Ramos (cell line): ENCODE results near the gene SH2D1A.
"Not testable (repeated sequence)": the region's sequence is repeated elsewhere in the genome, so short reads cannot be mapped to it uniquely, and the experiment has no call there.

Experiments
- in situ Hi-C: fragments of 300-500 bp; cut with MboI; formaldehyde crosslinking; loops from one replicate; pipeline ENCODE4 v1.14.3; 2022; ENCODE audit warnings: low sequenced_read_pairs; ENCODE audit not compliant: unreplicated experiment

Gene SH2D1A

GRCh38 chrX:124348885-124349453, 2.6 kb downstream of the SH2D1A start:
- in situ Hi-C loops: no loop called here

- in situ Hi-C loops: no loop called here
These were observed 8.3 kb downstream of the SH2D1A start for GRCh38 chrX:124354648-124355047.

DNA sequence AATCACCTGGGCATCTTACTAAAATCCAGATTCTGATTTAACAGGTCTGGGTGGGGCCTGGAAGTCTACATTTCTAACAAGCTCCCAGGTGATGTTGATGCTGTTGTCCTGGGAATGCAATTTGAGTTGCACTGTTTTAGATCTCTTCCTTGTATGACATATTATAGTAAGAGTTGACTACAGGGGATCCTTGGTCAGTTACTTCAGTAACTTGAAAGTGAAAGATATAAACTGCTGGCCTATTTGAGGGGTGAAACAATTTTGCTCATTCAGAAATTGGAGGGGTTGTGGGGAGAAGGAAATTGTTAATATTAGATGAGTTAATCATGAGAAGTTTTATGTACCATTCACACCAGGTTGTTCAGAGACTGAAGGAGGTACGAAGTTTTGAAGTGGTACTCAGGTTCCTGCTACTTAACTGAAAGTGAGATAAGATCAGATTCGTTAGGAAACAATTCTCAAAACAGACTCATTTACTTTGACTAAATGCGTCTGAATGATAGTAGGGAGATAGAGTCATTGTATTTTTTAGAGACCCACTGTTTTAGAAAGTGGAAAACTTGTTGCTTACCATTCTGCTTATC, 12.5 kb downstream of the SH2D1A start:
- in situ Hi-C loops: no loop called here

DNA sequence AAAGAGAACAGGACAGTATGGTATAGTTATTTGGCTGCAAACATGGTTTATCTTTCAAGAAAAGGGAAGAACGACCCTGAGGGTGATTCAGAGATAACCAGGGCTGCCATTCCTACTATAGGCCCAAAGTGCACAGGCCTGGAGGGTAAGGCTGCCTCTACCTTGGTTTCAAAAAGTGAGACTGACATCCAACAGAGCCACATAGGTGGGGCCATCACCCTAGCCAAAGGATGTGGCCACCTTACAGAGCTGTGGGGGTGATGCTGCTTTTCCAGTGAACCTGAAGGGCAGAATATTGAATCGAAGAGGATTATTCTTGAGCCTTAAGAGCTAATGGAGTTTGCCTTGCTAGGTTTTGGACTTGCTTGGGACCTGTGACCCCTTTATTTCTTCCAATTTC, 15.7 kb downstream of the SH2D1A start:
- in situ Hi-C loops: no loop called here

DNA sequence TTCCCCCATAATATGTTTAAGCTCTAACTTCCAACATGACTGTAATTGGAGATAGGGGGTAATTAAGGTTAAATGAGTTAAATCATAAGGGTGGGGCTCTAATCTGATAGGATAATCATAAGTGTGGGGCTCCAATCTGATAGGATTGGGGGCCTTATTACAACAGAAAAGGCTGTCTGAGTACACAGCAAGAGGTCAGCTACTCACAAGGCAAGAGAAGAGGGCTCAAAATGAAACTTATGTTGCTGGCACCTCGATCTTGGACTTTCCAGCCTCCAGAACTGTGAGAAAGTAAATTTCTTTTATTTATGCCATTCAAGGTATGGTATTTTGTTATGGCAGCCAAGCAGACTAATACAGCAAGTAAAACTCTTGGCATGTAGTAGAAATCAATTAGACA, 16.4 kb downstream of the SH2D1A start:
- in situ Hi-C loops: no loop called here

- in situ Hi-C loops: no loop called here
These were observed 23.4 kb downstream of the SH2D1A start for GRCh38 chrX:124369722-124370121.

GRCh38 chrX:124373348-124373747, 27.0 kb downstream of the SH2D1A start:
- in situ Hi-C loops: no loop called here

DNA sequence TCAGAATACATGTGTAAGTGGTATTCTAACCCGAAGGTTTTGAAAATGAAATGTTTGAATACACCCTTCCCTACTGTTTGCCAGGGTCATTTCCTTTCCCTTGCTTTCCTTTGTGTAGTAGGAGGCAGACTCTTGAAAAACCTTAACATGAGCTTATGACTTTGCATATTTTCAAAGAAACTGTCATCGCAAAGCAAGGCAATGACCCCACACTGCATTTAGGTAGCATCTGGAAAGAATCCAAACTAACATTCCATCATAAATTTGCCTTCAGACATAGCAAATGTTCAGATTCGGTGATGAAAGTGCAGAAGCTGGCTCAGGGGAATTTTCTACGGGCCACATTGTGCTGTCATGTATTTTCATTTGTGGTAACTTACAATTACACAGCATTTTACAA, 32.3 kb downstream of the SH2D1A start:
- in situ Hi-C loops: loop anchor here (25.0 kb wide), 1 partner anchor 416 kb away; the partner anchor contains the start of gene STAG2

- in situ Hi-C loops: loop anchor here (25.0 kb wide), 1 partner anchor 421 kb away; the partner anchor contains the start of gene STAG2
These were observed 37.0 kb downstream of the SH2D1A start for GRCh38 chrX:124383354-124383753.

DNA sequence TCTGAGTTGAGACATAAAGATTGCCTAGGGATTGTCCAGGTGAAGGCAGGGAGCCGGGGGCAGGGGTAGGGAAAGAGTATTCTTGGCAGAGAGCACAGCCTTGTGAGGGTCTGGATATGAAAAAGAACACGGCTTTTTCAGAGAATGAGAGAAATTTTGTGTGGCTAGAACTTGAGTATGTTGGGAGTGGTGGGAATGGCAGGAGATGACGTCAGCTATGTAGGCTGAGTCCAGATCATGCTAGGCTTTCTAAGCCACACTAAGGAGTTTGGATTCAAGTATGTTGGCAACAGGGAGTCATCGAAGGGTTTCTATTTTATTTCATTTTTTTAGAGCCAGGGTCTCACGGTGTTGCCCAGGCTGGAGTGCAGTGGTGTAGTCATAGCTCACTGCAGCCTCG, 40.0 kb downstream of the SH2D1A start:
- in situ Hi-C loops: loop anchor here (25.0 kb wide), 1 partner anchor 424 kb away; the partner anchor contains the start of gene STAG2

DNA sequence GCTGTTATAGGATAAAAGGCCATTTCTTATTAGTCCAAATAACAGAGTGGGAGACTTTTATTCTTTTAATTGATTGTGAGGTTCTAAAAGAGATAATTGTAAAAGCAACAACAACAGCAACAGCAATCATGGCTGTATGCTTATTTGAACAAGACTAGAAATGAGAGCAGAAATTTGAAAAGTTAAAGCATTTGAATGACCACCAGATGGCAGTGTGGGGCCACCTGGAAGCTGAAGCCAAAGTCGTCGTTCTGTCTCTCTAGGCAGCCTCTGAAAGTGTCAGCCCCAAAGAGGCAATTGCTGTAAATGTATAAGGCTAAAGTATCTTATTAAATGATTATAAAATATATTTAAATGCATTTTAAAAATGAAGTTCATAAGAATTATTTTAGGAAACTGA, 42.2 kb downstream of the SH2D1A start:
- in situ Hi-C loops: loop anchor here (25.0 kb wide), 1 partner anchor 426 kb away; the partner anchor contains the start of gene STAG2

- in situ Hi-C loops: loop anchor here (25.0 kb wide), 1 partner anchor 430 kb away; the partner anchor contains the start of gene STAG2
These were observed 46.4 kb downstream of the SH2D1A start for GRCh38 chrX:124392794-124393193.

DNA sequence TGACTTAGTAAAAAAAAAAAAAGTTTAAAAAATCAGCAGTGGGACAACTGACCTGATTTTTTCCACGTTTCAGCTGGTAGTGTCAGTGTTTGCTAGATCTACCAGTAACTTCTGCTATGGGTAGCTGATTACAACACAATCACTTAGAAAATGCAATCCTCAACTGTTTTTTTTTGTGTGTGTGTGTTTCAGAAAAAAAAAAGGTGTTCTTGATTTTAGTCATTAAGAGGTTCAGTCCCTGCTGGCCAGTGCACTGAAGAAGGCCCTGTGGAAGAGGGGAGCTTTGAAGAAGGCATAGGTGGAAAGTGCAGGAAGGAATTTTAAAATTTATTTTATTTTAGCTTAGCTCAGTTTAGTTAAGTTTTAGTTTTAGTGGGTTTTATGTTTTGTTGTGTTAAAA, 46.9 kb downstream of the SH2D1A start:
- in situ Hi-C loops: loop anchor here (25.0 kb wide), 1 partner anchor 431 kb away; the partner anchor contains the start of gene STAG2

- in situ Hi-C loops: loop anchor here (25.0 kb wide), 1 partner anchor 431 kb away; the partner anchor contains the start of gene STAG2
These were observed 47.3 kb downstream of the SH2D1A start for GRCh38 chrX:124393659-124394058.

DNA sequence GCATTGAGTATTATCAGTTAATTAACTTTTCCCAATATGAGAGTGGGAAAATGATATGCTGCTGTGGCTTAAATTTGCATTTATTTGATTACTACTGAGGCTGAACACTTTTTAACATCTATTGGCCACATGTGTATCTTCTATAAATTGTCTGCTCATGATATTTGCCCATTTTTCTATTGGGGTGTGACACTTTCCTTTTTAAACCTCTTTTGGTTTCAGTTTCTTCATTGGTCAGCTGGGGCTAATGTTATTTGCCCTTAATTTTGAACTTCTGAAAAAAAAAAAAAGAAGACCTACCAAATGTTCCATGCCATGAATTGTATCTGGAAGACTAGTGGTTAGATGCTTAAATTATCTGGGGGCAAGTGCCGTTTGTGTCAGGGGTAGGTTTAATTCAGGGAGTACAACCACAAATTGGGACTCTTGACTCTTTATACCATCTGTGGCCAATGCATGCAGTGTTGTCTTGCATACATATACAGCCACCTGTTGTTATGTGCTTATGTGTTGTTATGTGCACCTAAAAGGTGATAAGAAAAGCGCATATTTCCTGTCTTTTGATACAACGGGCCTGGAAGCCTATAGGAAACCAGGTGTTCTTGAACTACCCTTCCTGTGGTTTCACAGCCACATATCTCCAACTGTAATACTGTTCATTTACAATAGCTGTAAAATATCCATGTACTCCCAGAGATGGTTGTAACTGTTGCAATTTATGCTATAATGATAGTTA, 49.0 kb downstream of the SH2D1A start:
- in situ Hi-C loops: loop anchor here (25.0 kb wide), 1 partner anchor 433 kb away; the partner anchor contains the start of gene STAG2

- in situ Hi-C loops: no loop called here
These were observed 55.3 kb downstream of the SH2D1A start for GRCh38 chrX:124401696-124402095.

GRCh38 chrX:124405868-124406267, 59.5 kb downstream of the SH2D1A start:
- in situ Hi-C loops: no loop called here

DNA sequence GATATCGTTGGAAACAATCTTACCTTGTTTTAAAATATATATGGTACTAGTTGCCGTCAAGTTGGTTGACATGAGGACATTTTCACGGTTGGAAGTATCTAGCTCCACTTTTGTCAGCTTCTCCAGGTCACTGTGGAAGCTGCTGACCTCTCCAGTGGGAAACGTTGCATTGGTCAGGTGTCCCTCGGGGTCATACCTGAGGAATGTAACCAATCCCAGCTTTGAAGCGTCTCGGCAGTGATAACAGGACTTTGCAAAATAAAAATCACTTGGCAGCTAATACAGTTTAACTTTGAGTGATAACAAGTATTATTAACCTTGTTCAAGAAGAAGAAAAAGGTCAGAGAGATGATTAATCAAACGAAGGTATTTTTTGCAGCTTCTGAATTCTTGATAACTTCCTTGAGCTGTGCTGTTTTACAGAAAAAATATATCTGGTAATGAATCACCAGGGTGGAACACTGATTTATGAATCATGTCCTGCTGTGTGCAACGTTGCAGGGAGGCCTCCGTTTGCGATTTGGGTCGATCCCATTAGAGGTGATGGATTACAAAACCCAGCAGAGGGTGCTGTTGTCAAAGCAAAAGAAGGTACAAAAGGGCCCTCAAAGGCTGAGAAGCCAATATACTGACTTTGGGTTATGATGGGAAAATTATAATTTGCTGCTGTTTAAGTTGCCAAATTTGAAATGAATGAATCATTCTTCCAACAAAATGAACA, 60.1 kb downstream of the SH2D1A start:
- in situ Hi-C loops: no loop called here

GRCh38 chrX:124407226-124407625, 60.9 kb downstream of the SH2D1A start:
- in situ Hi-C loops: no loop called here

- in situ Hi-C loops: not testable (repeated sequence)
These were observed 62.0 kb downstream of the SH2D1A start for GRCh38 chrX:124408380-124408779.
